ENCODE results near the gene EPHA8. TPM values are rescaled to one million over a fixed set of nuclear protein-coding genes. Genes with fewer than 3 reads are reported as not detected.

The EPHA8 gene
- total and polyA plus RNA-seq, 4 donors, result not detected

GRCh38 chr1:22602060-22602740 is 38.9 kb downstream of the EPHA8 start:
- Histone ChIP-seq H3K36me3 (ENCODE audit: control insufficient read depth in 4 of 4, insufficient read depth in 3 of 4, low read depth in 1 of 4, low read length in 3 of 4) (no peaks in the 10 kb centered on the region), H3K9ac (ENCODE audit: low read depth in 1 of 2, low read length in 2 of 2) (no peak overlapping the region), H3K27me3 (ENCODE audit: control insufficient read depth in 4 of 4, insufficient read depth in 4 of 4, low read length in 3 of 4) (peaks cover 0 to 4% (median 3%) of the 10 kb centered on the region in 4 donors), H3K27ac (ENCODE audit: low read depth in 1 of 2, low read length in 2 of 2) (no peak overlapping the region), H3K9me3 (ENCODE audit: control insufficient read depth in 4 of 4, low read length in 3 of 4) (no peaks in the 10 kb centered on the region), H3K4me1 (ENCODE audit: control insufficient read depth in 4 of 4, insufficient read depth in 4 of 4, low read length in 3 of 4) (no peaks in the 10 kb centered on the region), H3K4me3 (ENCODE audit: low read depth in 1 of 3, low read length in 3 of 3) (no peak overlapping the region)
- DNase-seq (ENCODE audit: low spot score), result no peak
- TF ChIP-seq CTCF (IDR thresholded peaks at IDR 0.05; ENCODE audit: low read depth, low read length, missing input control) (no peak), MAX (IDR thresholded peaks at IDR 0.05) (no peak), EGR1 (IDR thresholded peaks at IDR 0.05; ENCODE audit: low read depth in 2 of 2) (no peak), FOXA2 (IDR thresholded peaks at IDR 0.05) (no peak), SP1 (IDR thresholded peaks at IDR 0.05) (no peak), JUND (IDR thresholded peaks at IDR 0.05) (no peak), RAD21 (IDR thresholded peaks at IDR 0.05) (no peak), ATF3 (IDR thresholded peaks at IDR 0.05) (no peak), HNF4A (conservative IDR thresholded peaks at IDR 0.05) (no peak), NR2F2 (IDR thresholded peaks at IDR 0.05) (no peak), TAF1 (conservative IDR thresholded peaks at IDR 0.05) (no peak), RXRA (IDR thresholded peaks at IDR 0.05) (no peak), FOXA1 (IDR thresholded peaks at IDR 0.05) (no peak), GABPA (IDR thresholded peaks at IDR 0.05 in 1 of 2, conservative IDR thresholded peaks at IDR 0.05 in 1 of 2) (no peak), HNF4G (IDR thresholded peaks at IDR 0.05) (no peak)
- WGBS, result 81% methylated on average over 18 of the region's 18 CpGs

- DNase-seq (ENCODE audit: low spot score), result no peak
- H3K4me1 ChIP-seq (ENCODE audit: control insufficient read depth in 4 of 4, insufficient read depth in 4 of 4, low read length in 3 of 4), result no peaks in the 10 kb centered on the region
- H3K36me3 ChIP-seq (ENCODE audit: control insufficient read depth in 4 of 4, insufficient read depth in 3 of 4, low read depth in 1 of 4, low read length in 3 of 4), result no peaks in the 10 kb centered on the region
- H3K4me3 ChIP-seq (ENCODE audit: low read depth in 1 of 3, low read length in 3 of 3), result no peak overlapping the region
- no peak overlapping the region for H3K27ac ChIP-seq (ENCODE audit: low read depth in 1 of 2, low read length in 2 of 2)
- H3K9ac ChIP-seq (ENCODE audit: low read depth in 1 of 2, low read length in 2 of 2), result no peak overlapping the region
- peaks cover 0 to 8% (median 6%) of the 10 kb centered on the region in 4 donors for H3K27me3 ChIP-seq (ENCODE audit: control insufficient read depth in 4 of 4, insufficient read depth in 4 of 4, low read length in 3 of 4)
- H3K9me3 ChIP-seq (ENCODE audit: control insufficient read depth in 4 of 4, low read length in 3 of 4), result no peaks in the 10 kb centered on the region
- TF ChIP-seq GABPA (IDR thresholded peaks at IDR 0.05 in 1 of 2, conservative IDR thresholded peaks at IDR 0.05 in 1 of 2), result no peak
- TF ChIP-seq NR2F2 (IDR thresholded peaks at IDR 0.05), result no peak
- no peak for TF ChIP-seq YY1 (IDR thresholded peaks at IDR 0.05)
- TF ChIP-seq RXRA (IDR thresholded peaks at IDR 0.05), result no peak
- no peak for TF ChIP-seq REST (IDR thresholded peaks at IDR 0.05)
- no peak for TF ChIP-seq SP1 (IDR thresholded peaks at IDR 0.05)
- no peak for TF ChIP-seq FOXA1 (IDR thresholded peaks at IDR 0.05)
- no peak for TF ChIP-seq CTCF (IDR thresholded peaks at IDR 0.05; ENCODE audit: low read depth, low read length, missing input control)
- 48% methylated on average over 4 of the region's 4 CpGs for WGBS
These were observed 42.9 kb downstream of the EPHA8 start for GRCh38 chr1:22606161-22606560.

Data from liver (tissue), 9 donors.